GM12872 (cell line): ENCODE measurements around the gene LRRK1.

Experiments
- CTCF ChIP-seq: IDR thresholded peaks from 3 replicates; pipeline ENCODE4 v1.5.1; 2011; ENCODE audit warnings: low read depth, mild to moderate bottlenecking, low read length, moderate library complexity; ENCODE audit not compliant: insufficient read depth

LRRK1 gene

GRCh38 chr15:100908466-100908865, 10.7 kb upstream of the LRRK1 start:
- no peak for TF ChIP-seq CTCF

DNA sequence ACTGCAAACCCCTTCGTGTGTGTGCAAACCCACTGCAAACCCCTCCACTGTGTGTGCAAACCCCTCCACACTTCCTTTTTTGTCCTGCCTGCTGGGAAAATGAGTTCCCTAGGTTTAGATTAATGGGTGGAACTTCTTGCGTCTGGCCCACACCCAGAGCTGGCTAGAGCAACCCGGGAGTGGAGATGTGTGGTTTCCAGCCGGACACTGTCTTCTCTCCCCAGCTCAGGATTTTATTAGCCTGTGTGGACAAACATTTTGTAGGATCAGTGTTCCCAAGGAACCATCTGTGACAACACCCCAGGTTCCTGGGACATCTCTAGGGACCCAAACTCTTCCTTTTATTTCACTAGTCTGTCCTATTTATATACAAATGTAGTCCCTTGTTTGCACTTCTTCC, 9.6 kb upstream of the LRRK1 start:
- no peak for TF ChIP-seq CTCF

DNA sequence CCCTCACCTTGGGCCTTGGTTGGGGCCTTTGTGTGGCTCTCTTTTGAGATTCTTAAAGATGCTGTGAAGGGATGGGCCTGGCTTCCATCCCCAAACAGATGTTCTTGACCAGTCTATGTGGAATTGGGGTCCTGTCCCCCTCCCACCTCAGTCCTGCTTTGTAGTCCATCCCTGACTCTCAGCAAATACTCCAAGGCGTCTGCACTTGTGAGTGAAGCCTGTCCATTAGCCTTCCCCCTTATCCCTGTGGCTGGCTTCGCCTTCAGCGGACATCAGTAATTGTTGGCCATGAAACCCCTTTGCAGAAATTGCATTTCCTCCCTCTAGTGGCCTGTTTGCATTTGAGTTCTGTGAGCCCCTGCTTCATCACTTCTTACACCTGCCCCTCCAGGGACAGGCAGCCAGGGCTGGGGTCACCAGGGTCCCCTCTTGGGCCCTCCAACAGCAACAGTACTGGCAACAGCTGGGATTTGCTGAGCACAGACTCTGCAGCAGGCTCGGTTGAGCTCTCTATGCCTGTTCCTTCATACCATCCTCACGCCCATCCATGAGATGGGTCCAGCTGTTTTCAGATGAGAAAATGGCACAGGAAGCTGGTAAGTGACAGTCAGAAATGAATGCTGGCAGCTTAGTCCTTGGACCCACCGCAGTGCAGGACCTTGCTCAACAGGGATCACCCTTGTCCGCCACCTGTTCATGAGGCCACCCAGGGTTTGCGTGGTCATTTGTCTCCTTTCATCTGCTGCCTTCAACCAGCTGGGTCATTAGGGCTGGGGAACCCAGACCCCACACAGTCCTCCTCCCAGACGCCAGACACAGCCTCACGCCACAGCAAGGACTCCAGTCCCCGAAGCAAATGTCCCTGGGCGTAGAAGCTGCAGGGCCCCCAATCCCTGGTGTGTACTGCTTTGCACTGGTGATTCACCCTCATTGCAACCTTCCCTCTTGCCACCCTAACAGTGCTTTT, 8.9 kb upstream of the LRRK1 start:
- 0 out of 3 replicates have a peak, but pooled peaks have one; percentile 23 for TF ChIP-seq CTCF

- TF ChIP-seq CTCF, result no peak
Observed at GRCh38 chr15:100911086-100911485, 8.1 kb upstream of the LRRK1 start.

DNA sequence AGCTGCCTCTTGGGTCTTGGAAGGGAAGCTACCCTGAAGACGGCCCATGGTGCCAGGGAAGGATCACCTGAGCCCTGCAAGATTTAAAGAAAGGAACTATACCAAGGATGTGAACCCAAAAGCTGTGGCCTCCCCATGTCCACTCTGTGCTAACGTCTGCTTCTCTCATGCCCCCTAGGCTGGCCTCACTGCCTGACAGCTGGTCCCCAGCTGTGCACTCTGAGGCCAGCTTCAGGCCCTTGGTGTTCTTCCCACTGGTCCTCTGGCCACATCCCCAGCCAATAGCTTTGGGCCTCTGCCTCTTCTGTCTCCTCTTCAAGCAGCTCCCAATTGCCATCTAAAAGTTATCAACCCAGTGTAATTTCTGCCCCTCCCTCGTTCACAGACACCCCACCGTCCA, 5.2 kb upstream of the LRRK1 start:
- no peak for TF ChIP-seq CTCF

DNA sequence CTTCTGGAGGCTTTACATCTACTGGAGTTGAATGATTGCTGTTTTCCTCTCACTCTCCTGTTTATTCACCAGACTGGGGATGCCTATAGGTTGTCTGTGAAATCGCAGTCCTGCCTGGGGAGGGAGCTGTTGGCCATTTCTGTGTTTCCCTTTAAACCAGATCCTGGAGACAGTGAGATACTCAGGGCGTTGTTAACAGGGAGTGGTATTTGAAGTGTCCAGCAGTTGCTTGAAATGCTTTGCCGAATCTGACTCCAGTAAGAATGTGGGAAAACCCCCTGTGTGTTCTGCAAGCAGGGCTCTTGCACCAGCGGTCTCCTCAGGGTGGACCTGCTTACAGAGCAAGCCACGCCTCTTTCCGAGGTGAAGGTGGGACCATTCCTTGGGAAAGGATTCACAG, 4.3 kb upstream of the LRRK1 start:
- TF ChIP-seq CTCF, result no peak

- peak; percentile 93 for TF ChIP-seq CTCF
Observed at GRCh38 chr15:100918034-100918689, 995 bp upstream of the LRRK1 start.
